Measurements from ENCODE around the gene PRMT1. TPM values are rescaled to one million over a fixed set of nuclear protein-coding genes. Genes with fewer than 3 reads are reported as not detected.

The PRMT1 gene
- total and polyA plus RNA-seq, 2 of the 13 experiments (the other 11 are each of a cell fraction or from before 2014, with no cell fraction given) = 324 to 374 TPM

DNA sequence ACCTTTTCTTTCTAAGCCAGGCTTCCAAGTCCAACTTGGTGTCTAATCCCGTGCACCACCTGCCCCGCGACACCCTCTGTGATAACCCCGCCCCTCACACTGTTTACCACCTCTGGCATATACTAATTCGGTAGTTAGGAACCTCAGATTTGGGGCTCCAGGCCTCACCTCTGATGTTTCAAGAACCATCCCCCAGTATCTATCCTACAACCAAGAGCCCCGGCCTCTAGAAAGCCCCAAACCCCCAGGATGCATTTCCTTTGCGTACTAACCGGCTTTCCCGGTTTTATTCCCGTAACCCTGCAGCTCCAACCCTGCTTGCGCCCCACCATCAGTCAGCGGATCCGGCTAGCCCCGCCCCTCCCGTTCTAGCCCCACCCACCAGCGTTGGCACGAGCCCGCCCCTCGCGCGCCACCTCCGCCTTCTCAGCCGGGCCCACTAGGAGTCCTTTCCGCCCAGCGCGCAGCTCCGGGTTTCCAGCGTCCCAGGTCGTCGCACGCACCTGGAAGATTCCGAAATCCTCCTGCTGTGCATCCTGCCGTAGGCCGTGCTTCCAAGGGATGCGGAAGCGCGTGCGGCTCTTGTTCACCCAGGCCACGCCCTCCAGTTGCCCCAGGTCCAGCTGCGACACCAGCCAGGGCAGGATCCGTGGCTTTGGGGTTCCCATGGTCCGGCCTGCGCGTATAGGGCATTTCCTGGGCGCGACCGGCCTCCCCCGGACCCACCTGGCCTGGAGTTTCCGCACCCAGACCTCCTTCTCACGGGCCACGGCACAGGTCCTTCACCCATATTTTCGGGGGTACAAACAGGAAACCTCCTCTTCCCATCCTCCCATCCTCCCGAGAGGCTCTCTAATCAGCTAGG is 12.7 kb upstream of the PRMT1 start (continued):
- TF ChIP-seq, protein P1, sequence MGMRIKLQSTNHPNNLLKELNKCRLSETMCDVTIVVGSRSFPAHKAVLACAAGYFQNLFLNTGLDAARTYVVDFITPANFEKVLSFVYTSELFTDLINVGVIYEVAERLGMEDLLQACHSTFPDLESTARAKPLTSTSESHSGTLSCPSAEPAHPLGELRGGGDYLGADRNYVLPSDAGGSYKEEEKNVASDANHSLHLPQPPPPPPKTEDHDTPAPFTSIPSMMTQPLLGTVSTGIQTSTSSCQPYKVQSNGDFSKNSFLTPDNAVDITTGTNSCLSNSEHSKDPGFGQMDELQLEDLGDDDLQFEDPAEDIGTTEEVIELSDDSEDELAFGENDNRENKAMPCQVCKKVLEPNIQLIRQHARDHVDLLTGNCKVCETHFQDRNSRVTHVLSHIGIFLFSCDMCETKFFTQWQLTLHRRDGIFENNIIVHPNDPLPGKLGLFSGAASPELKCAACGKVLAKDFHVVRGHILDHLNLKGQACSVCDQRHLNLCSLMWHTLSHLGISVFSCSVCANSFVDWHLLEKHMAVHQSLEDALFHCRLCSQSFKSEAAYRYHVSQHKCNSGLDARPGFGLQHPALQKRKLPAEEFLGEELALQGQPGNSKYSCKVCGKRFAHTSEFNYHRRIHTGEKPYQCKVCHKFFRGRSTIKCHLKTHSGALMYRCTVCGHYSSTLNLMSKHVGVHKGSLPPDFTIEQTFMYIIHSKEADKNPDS (CRISPR knock-in tag; IDR thresholded peaks at IDR 0.05) = no peak
- TF ChIP-seq NKX3-1 (CRISPR knock-in tag; IDR thresholded peaks at IDR 0.05) = no peak
- no peak for TF ChIP-seq EP300 (IDR thresholded peaks at IDR 0.05; ENCODE audit: low read depth in 2 of 2, low read length in 2 of 2)
- TF ChIP-seq EP300 (CRISPR knock-in tag; IDR thresholded peaks at IDR 0.05; ENCODE audit: borderline replicate concordance) = no peak
- no peak for TF ChIP-seq JDP2 (CRISPR knock-in tag; IDR thresholded peaks at IDR 0.05; ENCODE audit: borderline replicate concordance)
- TF ChIP-seq, protein P2, sequence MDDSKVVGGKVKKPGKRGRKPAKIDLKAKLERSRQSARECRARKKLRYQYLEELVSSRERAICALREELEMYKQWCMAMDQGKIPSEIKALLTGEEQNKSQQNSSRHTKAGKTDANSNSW (CRISPR knock-in tag; IDR thresholded peaks at IDR 0.05; ENCODE audit: borderline replicate concordance) = no peak; the same call in 1 of the 2 replicates
- TF ChIP-seq, protein P3, sequence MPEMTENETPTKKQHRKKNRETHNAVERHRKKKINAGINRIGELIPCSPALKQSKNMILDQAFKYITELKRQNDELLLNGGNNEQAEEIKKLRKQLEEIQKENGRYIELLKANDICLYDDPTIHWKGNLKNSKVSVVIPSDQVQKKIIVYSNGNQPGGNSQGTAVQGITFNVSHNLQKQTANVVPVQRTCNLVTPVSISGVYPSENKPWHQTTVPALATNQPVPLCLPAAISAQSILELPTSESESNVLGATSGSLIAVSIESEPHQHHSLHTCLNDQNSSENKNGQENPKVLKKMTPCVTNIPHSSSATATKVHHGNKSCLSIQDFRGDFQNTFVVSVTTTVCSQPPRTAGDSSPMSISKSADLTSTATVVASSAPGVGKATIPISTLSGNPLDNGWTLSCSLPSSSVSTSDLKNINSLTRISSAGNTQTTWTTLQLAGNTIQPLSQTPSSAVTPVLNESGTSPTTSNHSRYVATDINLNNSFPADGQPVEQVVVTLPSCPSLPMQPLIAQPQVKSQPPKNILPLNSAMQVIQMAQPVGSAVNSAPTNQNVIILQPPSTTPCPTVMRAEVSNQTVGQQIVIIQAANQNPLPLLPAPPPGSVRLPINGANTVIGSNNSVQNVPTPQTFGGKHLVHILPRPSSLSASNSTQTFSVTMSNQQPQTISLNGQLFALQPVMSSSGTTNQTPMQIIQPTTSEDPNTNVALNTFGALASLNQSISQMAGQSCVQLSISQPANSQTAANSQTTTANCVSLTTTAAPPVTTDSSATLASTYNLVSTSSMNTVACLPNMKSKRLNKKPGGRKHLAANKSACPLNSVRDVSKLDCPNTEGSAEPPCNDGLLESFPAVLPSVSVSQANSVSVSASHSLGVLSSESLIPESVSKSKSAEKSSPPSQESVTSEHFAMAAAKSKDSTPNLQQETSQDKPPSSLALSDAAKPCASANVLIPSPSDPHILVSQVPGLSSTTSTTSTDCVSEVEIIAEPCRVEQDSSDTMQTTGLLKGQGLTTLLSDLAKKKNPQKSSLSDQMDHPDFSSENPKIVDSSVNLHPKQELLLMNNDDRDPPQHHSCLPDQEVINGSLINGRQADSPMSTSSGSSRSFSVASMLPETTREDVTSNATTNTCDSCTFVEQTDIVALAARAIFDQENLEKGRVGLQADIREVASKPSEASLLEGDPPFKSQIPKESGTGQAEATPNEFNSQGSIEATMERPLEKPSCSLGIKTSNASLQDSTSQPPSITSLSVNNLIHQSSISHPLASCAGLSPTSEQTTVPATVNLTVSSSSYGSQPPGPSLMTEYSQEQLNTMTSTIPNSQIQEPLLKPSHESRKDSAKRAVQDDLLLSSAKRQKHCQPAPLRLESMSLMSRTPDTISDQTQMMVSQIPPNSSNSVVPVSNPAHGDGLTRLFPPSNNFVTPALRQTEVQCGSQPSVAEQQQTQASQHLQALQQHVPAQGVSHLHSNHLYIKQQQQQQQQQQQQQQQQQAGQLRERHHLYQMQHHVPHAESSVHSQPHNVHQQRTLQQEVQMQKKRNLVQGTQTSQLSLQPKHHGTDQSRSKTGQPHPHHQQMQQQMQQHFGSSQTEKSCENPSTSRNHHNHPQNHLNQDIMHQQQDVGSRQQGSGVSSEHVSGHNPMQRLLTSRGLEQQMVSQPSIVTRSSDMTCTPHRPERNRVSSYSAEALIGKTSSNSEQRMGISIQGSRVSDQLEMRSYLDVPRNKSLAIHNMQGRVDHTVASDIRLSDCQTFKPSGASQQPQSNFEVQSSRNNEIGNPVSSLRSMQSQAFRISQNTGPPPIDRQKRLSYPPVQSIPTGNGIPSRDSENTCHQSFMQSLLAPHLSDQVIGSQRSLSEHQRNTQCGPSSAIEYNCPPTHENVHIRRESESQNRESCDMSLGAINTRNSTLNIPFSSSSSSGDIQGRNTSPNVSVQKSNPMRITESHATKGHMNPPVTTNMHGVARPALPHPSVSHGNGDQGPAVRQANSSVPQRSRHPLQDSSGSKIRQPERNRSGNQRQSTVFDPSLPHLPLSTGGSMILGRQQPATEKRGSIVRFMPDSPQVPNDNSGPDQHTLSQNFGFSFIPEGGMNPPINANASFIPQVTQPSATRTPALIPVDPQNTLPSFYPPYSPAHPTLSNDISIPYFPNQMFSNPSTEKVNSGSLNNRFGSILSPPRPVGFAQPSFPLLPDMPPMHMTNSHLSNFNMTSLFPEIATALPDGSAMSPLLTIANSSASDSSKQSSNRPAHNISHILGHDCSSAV (CRISPR knock-in tag; IDR thresholded peaks at IDR 0.05; ENCODE audit: borderline replicate concordance) = no peak
- no peak for TF ChIP-seq TEAD2 (CRISPR knock-in tag; IDR thresholded peaks at IDR 0.05)
- no peak for TF ChIP-seq ZFP1 (CRISPR knock-in tag; IDR thresholded peaks at IDR 0.05)
- peak; percentile 16 for TF ChIP-seq ASH2L (IDR thresholded peaks at IDR 0.05; ENCODE audit: insufficient read length, low read depth, low read length)
- TF ChIP-seq ZNF549 (CRISPR knock-in tag; IDR thresholded peaks at IDR 0.05) = no peak
- TF ChIP-seq POLR2AphosphoS5 (IDR thresholded peaks at IDR 0.05; ENCODE audit: low read depth, low read length) = peak; percentile 75
- 0 out of 2 replicates have a peak, but pooled peaks have one; percentile 40 for TF ChIP-seq TSC22D2 (CRISPR knock-in tag; IDR thresholded peaks at IDR 0.05; ENCODE audit: borderline replicate concordance)
- no peak for TF ChIP-seq FOXM1 (CRISPR knock-in tag; IDR thresholded peaks at IDR 0.05)
- 0 out of 2 replicates have a peak, but pooled peaks have one; percentile 62 for TF ChIP-seq ZNF724P (CRISPR knock-in tag; IDR thresholded peaks at IDR 0.05; ENCODE audit: borderline replicate concordance)
- TF ChIP-seq ZNF460 (CRISPR knock-in tag; IDR thresholded peaks at IDR 0.05; ENCODE audit: borderline replicate concordance) = no peak
- TF ChIP-seq, protein P4, sequence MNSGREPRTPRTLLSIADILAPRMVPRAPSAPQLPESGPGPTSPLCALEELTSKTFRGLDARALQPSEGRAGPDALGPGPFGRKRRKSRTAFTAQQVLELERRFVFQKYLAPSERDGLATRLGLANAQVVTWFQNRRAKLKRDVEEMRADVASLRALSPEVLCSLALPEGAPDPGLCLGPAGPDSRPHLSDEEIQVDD (CRISPR knock-in tag; IDR thresholded peaks at IDR 0.05; ENCODE audit: borderline replicate concordance) = peak; percentile 36; the same call in 1 of the 2 replicates

Measured in HepG2 (cell line).